ENCODE results near the gene SLIT3. TPM values are rescaled to one million over a fixed set of nuclear protein-coding genes. Genes with fewer than 3 reads are reported as not detected.

The SLIT3 gene
- polyA plus RNA-seq, 3 donors, result 48.8 to 51.1 (median 50.1) TPM

DNA sequence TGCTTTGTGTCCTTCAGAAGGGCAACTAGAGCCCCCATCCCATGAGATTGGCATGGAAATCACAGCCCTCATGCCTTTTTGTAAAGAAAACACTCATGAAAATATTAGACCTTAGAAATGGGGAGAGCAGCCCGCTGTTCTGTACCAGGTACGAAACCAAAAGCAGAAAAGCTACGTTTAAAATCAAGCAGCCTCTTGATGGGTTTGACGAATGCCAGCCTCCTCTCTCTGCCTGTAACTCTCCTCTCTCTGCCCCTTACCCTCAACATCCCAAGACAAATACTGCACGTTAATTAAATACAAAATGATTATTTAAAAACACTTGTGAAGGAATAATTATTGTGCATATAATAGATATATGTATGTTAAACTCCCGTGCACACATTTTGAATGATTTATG lies 390.1 kb downstream of the SLIT3 start:
- no peak for DNase-seq (ENCODE audit: low read depth in 3 of 3, low spot score in 2 of 3)

DNA sequence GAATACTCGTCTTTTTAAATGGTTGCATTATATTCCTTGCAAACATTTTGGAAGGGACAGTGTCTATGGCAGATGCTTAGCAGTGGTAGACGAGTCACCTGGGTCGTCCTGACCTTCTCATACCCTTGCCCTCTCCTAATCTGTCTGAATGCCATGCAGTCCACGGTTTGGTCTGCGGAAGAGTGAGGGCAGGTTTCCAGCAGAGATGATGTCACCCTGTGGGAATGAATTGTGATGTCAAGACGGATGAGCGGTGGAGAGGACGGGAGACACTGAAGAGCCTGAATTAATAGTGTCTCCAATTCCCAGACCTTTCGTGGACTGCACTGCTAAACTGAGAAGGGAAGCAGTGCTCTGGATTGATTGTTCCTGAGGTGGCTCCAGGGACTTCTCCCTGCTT lies 392.7 kb downstream of the SLIT3 start:
- DNase-seq (ENCODE audit: low read depth in 3 of 3, low spot score in 2 of 3), result no peak

DNA sequence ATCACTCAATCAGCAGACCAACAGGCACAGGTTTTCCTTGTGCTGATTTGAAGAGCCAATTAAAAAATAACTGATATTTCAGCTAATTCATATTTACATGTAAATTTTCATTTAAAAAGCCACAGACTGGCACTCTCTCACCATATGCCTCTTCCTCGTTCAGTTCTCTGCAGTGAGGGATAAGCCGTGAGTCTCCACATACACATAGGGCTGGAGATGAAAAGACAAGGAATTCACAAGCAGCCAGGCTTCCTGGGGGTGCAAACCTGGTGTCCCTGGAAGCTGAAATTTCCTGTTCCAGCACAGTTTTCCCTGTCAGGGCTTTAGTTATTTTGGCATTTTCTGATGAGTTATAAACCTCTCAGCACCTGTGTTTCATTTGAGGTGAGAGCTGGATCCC lies 397.9 kb downstream of the SLIT3 start:
- DNase-seq (ENCODE audit: low read depth in 3 of 3, low spot score in 2 of 3), result no peak

DNA sequence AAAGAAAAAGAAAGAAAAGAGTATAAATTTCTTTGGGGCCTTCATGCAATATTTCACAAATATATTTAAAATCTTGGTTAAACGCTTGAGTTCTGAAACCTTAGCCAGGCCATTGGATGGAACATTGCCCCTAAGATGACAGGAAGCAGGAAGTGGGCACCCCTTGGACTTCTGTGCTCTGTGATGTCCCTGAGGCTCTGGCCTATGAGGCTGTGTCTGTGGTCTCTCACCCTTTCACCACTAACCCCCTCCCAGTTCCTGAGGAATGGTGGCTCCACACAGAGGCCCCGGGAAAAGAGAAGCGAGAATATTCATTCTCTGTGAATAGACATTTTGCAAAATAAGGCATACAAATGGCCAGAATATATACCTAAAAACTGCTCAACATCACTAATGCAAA lies 401.3 kb downstream of the SLIT3 start:
- no peak for DNase-seq (ENCODE audit: low read depth in 3 of 3, low spot score in 2 of 3)

DNA sequence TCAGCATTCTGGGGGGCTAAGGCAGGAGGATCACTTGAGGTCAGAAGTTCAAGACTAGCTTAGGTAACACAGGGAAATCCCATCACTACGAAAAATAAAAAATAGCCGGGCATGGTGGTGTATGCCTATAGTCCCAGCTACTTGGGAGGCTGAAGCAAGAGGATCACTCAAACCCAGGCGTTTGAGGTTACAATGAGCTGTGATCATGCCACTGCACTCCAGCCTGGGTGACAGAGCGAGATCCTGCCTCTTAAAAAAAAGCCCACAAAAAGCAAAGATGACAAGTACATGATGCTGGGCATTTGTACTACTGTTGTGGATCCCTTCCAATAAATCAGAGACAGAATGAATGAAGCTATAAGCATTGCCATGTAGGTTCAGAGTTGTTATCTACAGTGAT lies 401.7 kb downstream of the SLIT3 start:
- DNase-seq (ENCODE audit: low read depth in 3 of 3, low spot score in 2 of 3), result no peak

DNA sequence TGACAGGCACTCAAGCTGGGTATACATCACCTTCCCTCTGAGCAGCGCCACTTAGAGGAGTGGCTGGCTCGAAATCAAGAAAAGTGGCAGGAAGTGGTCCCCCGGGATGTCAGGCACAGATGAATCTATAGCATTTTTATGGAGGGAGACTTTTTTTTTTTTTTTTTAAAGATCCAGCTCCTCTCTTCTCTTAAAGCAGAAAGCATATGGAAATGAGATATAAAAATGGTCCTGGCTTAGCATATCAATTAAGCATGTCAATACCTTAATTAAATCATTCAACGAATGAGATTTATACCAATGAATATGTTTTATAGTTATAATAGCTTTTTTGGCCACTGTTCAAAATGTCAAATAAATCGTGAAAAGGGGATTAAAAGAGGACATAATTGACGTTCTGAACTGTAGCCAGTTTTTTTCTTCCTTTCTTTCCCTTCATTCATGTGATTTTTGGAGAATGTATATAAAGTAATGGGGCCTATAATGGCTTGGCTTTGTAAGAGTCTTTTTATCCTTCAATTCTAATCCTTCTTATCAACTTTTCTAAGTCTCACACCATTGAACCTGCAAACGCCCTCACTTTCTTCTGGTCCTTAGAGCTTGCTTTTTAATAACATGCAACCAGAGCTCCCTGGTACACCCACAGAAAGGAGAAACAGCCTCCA lies 402.6 kb downstream of the SLIT3 start:
- no peak for DNase-seq (ENCODE audit: low read depth in 3 of 3, low spot score in 2 of 3)

DNA sequence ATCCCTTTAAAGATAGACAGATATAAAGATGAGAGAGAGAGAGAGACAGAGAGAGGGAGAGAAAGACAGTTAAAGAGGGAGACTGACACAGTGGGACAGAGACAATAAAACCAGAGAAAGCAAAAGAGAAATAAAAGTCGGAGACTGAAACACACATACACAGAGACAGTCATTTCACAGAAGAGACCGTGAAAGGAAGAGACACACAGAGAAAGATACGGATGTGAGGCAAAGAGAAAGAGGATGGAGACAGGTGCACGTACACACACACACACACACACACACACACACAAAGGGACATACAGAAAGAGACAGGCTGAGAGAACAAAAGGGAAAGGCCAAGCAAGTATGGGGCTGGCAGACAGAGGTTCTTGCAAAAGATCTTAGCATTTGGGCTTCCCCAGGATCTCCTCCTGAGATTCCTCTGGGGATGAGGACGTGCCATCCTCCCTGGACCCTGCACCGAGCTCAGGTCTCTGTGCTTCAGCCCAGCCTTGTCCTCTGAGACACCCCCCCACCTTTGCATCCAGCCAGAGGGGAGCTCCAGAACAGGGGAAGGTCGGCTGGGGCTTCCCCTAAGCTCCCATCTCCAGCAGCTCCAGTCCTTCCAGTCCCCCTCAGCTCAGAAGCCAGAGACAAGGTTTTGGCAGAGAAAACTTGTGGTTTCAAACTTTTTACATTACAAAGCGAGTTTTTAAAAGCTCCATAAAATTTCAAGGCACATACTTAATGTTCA lies 403.4 kb downstream of the SLIT3 start:
- no peak for DNase-seq (ENCODE audit: low read depth in 3 of 3, low spot score in 2 of 3)

DNA sequence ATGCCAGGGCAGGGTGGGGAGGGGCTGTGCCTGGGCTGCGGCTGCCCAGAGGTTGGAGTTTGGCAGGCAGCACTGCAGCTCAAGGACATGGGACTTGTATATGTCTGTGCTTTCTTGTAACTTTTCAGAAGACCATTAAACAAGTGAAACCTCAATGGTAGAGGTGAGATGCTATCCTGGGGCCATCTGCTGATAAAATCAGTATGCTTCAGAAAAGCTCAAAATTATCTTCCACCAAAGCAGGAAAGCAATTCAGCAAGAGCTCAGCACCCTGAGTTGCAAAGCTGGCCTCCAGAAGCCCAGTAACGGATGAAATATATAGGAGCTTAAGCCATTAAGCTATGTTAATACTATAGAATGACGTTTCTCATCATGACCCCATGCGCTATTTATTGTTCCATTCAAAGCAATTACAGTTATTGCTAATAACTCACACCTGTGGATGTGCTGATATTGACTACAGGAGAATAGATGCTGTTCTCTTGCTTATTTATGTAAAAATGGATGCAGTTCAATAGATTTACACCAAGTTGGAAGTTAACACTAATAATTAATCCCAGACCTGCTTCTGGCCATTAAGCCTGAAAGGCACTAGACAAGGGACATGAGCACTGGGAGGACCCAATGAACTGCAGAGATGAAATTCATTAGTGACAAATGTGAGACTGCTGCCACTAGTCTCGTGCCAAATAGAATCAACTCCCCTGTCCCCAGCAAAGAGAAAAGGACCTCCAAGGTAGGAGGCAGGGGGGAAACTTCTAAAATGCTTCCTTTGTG lies 405.5 kb downstream of the SLIT3 start:
- DNase-seq (ENCODE audit: low read depth in 3 of 3, low spot score in 2 of 3), result no peak

DNA sequence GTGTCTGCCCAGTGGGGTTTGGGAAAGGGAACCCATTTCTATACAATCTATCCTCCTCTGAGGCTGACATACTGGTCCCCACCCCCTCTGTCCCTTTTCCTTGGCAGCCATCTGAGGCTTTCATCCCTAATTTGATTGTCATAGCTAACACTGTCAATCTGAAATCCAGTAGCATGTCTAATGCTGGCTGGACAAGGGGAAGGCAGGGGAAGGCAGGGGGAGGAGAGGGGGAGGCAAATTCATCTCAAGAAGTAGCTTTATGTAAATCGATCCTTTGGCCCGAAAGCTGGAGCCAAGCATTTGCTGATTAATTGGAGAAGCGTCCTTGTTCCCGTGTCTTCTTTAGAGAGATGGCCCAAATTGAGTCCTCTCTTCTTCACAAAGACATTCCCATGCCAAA lies 407.7 kb downstream of the SLIT3 start:
- DNase-seq (ENCODE audit: low read depth in 3 of 3, low spot score in 2 of 3), result no peak

DNA sequence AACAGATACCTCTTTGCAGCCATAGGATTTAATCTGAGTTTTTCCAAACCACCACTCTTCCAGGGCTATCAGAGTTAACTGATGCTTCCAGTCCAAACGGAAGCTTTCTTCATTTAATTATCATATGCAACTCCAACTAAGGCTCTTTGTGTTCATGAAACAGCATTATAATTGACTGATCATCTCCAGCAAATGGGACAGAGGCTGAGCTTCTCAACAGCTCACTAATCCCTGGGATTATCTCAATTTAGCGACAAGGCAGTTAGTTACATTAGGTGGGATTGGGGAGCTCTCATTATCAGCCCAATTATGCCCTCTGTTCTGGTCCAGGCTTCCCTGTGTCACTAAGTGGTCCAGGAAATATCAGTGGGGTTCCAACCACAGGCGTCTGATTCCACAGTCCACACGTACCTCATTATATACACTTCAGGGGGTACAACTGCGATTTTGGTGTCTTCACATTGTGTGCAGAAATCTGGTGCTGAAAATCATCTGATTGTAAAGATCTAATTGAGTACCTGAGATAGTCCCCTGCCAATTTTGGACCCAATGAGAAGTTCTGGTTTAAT lies 408.2 kb downstream of the SLIT3 start:
- DNase-seq (ENCODE audit: low read depth in 3 of 3, low spot score in 2 of 3), result no peak

DNA sequence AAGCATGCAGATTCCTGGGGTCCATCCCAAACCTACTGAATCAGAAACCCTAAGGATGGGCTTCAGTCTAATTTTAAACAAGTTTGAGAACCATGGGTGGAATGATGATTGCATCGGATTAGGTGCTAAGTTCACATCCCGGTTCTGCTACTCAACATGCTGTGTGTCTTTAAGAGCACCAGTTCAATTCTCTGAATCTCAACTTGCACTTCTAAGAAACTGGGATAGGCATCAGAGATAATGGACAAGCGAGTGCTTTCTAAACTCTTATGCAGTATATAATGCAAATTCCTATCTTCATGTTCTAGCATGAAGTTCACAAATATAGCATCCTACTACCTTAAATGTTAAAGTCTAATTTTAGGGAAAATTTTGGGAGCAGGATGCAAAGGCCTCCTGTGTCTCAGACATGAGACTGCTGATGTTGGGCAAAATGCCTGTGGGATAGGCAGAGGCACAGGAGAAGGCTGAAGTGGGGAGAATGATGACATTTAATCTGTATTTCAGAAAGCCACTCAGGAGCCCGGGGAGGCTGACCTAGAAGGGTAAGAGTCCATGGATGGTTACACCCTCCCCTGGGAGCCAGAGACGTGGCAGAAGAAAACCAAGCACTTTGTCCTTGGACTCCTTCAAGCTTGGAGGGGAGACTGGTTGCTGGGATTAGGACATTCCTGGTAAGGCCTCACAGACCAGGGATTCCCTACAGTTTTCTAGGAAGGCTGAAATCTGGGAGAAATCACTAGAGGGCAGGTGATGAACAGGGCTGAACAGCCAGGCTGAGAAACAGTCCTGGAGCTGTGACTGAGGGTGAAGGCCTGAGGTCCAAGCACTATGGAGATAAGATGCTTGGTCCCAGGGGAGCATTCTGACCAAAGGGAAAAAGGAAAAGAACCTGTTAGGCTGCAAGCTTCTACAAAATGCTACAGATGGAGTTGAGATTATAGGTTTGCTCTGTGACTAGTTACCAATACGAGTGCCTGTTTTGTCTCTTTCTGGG lies 409.8 kb downstream of the SLIT3 start:
- no peak for DNase-seq (ENCODE audit: low read depth in 3 of 3, low spot score in 2 of 3)

DNA sequence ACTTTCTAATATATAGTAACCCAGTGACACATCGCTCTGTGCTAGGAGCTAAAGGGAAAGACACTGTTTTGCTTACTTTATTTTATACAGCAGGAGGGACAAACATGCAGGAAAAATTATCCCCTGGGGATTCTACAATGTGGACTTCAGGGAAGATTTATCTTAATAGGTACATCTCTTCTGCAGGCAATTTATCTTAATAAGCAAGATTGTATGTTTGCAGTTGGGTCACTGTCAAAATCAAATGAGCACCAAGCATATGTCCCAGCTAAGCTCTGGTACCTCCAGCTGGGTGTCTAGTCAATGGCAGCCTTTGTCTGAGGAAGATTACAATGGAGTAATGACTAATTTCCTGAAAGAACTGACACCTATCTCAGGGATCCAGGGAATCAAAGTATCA lies 411.9 kb downstream of the SLIT3 start:
- no peak for DNase-seq (ENCODE audit: low read depth in 3 of 3, low spot score in 2 of 3)

DNA sequence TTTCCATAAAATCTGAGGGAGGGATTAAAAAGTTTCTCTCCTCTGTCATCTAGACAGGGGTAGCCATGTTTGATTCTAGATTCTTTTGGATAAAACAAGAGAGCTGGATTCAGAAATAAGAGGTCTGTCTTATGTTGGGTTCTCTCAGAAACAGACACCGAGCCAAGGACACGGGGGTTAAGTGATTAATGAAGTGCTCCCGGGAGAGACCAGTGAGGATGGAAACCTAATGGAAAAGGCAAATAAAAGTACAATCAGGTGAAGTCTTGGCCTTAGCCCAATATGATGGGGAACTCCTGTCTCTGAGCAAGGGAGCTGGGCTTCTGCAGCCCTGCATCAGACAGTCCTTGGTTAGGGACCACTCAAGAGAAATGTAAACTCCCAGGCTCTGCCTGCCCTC lies 413.0 kb downstream of the SLIT3 start:
- no peak for DNase-seq (ENCODE audit: low read depth in 3 of 3, low spot score in 2 of 3)

DNA sequence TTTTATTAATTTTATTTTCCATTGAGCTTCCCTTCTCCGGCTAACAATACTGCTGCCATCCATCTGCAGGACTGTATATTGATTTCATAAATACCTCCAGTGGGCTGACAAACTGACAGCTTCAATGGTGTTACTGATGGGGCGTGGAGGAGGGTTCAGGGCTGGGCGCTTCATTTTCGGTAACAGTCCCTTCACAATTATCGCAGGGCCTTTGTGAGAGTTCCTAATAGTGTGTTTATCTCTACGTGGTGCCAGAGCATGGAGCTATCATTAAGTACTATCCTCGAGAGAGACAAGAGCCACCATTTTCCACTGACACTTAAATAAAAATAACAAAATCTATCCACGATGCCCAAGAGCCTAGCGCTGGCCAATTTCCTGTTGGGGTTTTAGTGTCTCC lies 414.8 kb downstream of the SLIT3 start:
- DNase-seq (ENCODE audit: low read depth in 3 of 3, low spot score in 2 of 3), result no peak

DNA sequence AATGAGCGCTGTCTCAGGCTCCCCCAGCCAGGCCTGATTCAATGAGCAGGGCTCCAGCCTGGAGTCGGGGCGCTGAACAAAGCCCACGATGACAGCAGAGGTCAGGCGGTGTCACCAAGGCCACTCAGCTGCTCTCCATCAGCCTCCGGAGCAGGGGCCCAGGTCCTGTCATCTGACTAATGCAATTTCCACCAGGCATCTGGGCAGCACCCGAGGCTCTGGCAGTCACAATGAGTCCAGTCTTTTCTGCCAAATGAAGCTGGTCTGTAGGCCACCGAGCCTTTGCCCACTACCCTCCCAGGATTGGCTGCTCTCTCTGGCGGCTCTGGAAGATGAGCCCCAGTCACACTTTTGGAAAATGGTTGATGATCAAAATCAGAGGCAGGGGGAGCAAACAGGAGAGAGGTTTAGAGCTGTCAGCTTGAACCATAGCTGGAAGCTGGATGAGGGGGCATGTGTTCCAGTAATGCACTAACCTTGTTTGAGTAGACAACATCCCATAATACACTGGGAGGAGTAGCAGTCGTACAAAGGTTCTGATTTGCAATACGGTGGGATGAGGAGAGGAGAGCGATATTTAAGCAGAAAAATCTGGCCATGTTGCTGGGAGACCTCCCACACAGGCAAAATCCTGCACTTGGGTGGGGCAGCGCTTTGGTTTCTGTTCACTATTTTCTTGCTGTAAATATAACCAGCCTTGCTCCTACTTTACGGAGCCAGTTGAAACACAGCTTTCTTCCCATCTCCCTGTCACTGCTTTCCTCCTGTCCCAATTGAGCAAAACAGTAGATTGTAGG lies 415.4 kb downstream of the SLIT3 start:
- no peak for DNase-seq (ENCODE audit: low read depth in 3 of 3, low spot score in 2 of 3)

DNA sequence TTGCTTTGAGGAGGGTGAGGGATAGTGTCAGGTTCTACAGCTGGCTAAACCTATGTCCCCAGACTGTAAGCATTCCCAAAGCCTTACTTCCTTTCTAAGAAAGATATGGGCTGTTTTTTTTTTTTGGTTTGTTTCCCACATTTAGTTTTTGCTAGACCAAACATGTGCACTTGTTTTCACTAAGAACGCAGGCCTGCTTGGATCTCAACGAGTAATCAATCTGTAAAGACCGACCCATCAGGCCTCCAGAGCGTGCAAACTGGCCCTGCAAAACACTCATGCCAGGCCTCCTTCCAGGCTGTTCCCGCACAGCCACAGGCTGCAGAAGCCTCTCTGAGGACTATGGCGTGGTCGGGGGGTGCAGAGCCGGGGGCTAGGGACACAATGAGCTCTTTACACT lies 416.9 kb downstream of the SLIT3 start:
- DNase-seq (ENCODE audit: low read depth in 3 of 3, low spot score in 2 of 3), result no peak

DNA sequence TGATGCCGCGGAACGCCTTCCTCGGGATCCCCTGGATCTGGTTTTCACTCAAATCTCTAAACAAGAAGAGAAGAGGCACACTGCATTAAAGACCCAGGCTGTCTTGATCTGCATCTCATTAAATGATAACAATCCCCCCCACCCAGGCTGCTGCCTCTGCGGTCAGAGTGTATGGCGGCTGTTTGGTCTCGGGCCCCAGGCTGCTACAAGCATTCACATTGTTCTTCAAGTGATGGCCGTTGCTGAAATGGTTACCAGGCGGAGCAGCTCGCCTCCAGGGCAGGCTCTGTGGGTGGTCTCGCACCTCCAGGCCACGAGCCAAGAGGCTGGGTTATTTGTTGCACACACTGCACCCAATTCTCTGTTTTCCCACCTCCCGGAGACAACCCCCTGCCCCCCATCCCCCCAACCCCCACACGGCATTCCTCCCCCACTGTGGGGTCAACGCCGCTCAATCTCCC lies 417.6 kb downstream of the SLIT3 start:
- no peak for DNase-seq (ENCODE audit: low read depth in 3 of 3, low spot score in 2 of 3)

DNA sequence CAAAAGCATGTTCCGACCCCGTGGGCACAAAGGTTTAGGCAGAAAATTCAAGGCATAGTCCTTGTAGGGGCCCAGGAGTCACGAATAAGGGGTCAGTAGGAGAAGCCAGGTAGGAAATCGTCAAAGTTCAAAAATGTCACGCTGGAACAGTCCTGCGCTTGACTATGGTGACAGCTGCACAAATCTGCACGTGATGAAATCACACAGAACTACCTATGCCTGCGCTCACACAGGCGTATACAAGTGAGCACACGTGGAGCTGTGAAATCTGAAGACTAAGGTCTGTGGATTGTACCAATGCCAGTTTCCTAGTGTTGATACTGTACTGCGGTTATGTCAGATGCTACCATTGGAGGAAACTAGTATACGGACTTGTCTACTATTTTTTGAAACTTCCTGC lies 418.7 kb downstream of the SLIT3 start:
- no peak for DNase-seq (ENCODE audit: low read depth in 3 of 3, low spot score in 2 of 3)

DNA sequence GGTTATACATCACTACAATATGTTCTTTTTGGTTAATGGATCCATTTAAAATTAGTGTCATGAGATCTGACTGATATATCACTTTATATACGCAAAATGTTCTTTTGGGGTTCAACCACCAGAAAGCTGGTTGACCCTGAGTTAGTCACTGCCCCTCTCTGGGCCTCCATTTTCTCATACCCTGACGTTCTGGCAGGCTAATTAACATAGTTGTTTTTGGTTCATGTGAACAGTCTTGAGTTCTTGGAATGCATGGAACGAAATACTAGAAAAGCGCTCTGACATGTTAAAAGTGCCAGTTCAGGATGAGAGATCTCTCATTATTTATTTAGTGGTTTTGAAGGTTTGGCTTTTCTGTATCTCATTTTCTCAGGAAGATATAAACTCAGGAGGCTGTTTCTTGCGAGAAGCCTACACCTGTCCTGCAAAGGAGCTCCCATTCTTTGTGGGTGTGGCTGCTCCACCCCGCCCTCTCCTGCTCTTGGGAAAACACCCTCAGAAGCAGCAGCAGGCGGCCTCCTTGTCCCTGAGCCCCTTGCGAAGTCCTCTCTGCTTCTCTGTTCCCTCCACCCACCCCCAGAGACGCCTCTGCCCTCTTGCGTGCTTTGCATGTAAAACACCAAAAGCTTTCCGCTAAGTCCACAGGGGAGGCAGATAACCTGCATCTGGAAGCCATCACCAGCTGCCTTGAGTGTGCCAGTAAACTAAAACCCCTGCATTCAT lies 419.4 kb downstream of the SLIT3 start:
- no peak for DNase-seq (ENCODE audit: low read depth in 3 of 3, low spot score in 2 of 3)
